ENCODE results near the gene HIP1R.

GRCh38 chr12:122870867-122871664 is 35.8 kb downstream of the HIP1R start:
- TF ChIP-seq CTCF (IDR thresholded peaks at IDR 0.05): no peak
- TF ChIP-seq POLR2AphosphoS5 (IDR thresholded peaks at IDR 0.05; ENCODE audit: low read depth, low read length): no peak
- no peak for TF ChIP-seq SIN3A (IDR thresholded peaks at IDR 0.05; ENCODE audit: borderline replicate concordance, insufficient read depth, low read depth, low read length)
- no peak for TF ChIP-seq TCF7L2 (IDR thresholded peaks at IDR 0.05; ENCODE audit: low read depth, low read length)
